Activated naive CD8-positive, alpha-beta T cell treated with anti-CD3 and anti-CD28 coated beads, Interleukin-2, amount 10 ng/mL, durations not matched to agents 7 days and 5 days (primary cell): ENCODE results near the gene MOV10L1. TPM values are rescaled to one million over a fixed set of nuclear protein-coding genes. Genes with fewer than 3 reads are reported as not detected.
A peak's percentile ranks its signal among the peaks of the same experiment; 100 is the strongest.

ENCODE experiments used
- ATAC-seq: fragments of 150-1000 bp; cut with Tn5 transposase; one replicate; pipeline ENCODE4 v1.10.0; 2021; ENCODE audit warnings: low read depth, moderate library complexity
- POLR2A ChIA-PET: fragments of 350-600 bp; sonication (Branson Sonifier 250); formaldehyde crosslinking; loops from one replicate; lab custom pipeline; 2021; ENCODE audit warnings: antibody characterized with exemption; lab: Charles Lee
- DNase-seq: peaks from one replicate; pipeline ENCODE4 v3.0.0; 2021
- H3K27ac Mint-ChIP-seq: one replicate; pipeline ENCODE4 v1.8.0; 2022; ENCODE audit warnings: mild to moderate bottlenecking, mixed read lengths
- H3K27me3 Mint-ChIP-seq: one replicate; pipeline ENCODE4 v1.8.0; 2022; ENCODE audit warnings: mild to moderate bottlenecking, moderate library complexity, mixed read lengths
- H3K36me3 Mint-ChIP-seq: one replicate; pipeline ENCODE4 v1.8.0; 2021; ENCODE audit warnings: mild to moderate bottlenecking, mixed read lengths
- H3K4me1 Mint-ChIP-seq: one replicate; pipeline ENCODE4 v1.8.0; 2021; ENCODE audit warnings: mixed read lengths
- H3K4me3 Mint-ChIP-seq: one replicate; pipeline ENCODE4 v1.8.0; 2022; ENCODE audit warnings: mild to moderate bottlenecking, moderate library complexity, mixed read lengths
- H3K9me3 Mint-ChIP-seq: one replicate; pipeline ENCODE4 v1.8.0; 2021; ENCODE audit warnings: mixed read lengths
- total RNA-seq, 2 experiments: library from RNA; stranded (reverse); gene quantifications; one replicate each; pipeline ENCODE4 v1.2.3, GENCODE V29; 2021

Gene MOV10L1
- total RNA-seq, 2 experiments from 2014 or later: not detected

GRCh38 chr22:50208939-50209892 is 119.4 kb downstream of the MOV10L1 start:
- peaks cover 12% of the 10 kb centered on the region for H3K36me3 Mint-ChIP-seq
- POLR2A ChIA-PET: interaction anchor here (1.0 to 1.4 kb wide), 2 partner anchors 60 to 316 kb away, joined by 3 read pairs; partner anchors contain the start of gene SCO2
- ATAC-seq (peak; percentile 11), DNase-seq (no peak)
- peaks cover 9% of the 10 kb centered on the region for H3K4me1 Mint-ChIP-seq
- no peaks in the 10 kb centered on the region for H3K9me3 Mint-ChIP-seq
- H3K27ac Mint-ChIP-seq: no peak overlapping the region
- no peak overlapping the region for H3K4me3 Mint-ChIP-seq
- H3K27me3 Mint-ChIP-seq: no peaks in the 10 kb centered on the region

- Mint-ChIP-seq H3K36me3 (peaks cover 14% of the 10 kb centered on the region), H3K27me3 (no peaks in the 10 kb centered on the region), H3K27ac (peak overlapping the region; percentile 35), H3K4me1 (peaks cover 8% of the 10 kb centered on the region), H3K9me3 (no peaks in the 10 kb centered on the region), H3K4me3 (no peak overlapping the region)
- peak; percentile 76 for ATAC-seq
- DNase-seq: peak; percentile 76
- POLR2A ChIA-PET: no interaction called here
Measured at GRCh38 chr22:50209893-50210292, 120.1 kb downstream of the MOV10L1 start.

GRCh38 chr22:50210378-50211139 is 120.8 kb downstream of the MOV10L1 start:
- POLR2A ChIA-PET: interaction anchor here (0.8 to 1.6 kb wide), 3 partner anchors 20 to 63 kb away, joined by 3 to 4 read pairs (median 3); no protein-coding TSS in a partner anchor

GRCh38 chr22:50211147-50211546 is 121.3 kb downstream of the MOV10L1 start:
- no peaks in the 10 kb centered on the region for H3K27me3 Mint-ChIP-seq
- no peaks in the 10 kb centered on the region for H3K9me3 Mint-ChIP-seq
- H3K27ac Mint-ChIP-seq: no peak overlapping the region
- POLR2A ChIA-PET: interaction anchor here (0.6 to 1.6 kb wide), 5 partner anchors 10 to 409 kb away, joined by 3 to 4 read pairs (median 4); no protein-coding TSS in a partner anchor
- ATAC-seq (no peak), DNase-seq (no peak)
- H3K36me3 Mint-ChIP-seq: peaks cover 15% of the 10 kb centered on the region
- peaks cover 7% of the 10 kb centered on the region for H3K4me1 Mint-ChIP-seq
- H3K4me3 Mint-ChIP-seq: no peak overlapping the region

More at GRCh38 chr22:50210378-50211139, 120.8 kb downstream of the MOV10L1 start:
- no peaks in the 10 kb centered on the region for H3K9me3 Mint-ChIP-seq
- H3K27me3 Mint-ChIP-seq: no peaks in the 10 kb centered on the region
- H3K36me3 Mint-ChIP-seq: peaks cover 15% of the 10 kb centered on the region
- H3K27ac Mint-ChIP-seq: no peak overlapping the region
- peaks cover 7% of the 10 kb centered on the region for H3K4me1 Mint-ChIP-seq
- H3K4me3 Mint-ChIP-seq: no peak overlapping the region
- no peak for ATAC-seq
- no peak for DNase-seq

Other genes starting within 250 kb of the MOV10L1 start
- gene ZBED4, start 236.2 kb upstream of the MOV10L1 start, total RNA-seq: 10 to 100 TPM; 21.0 to 21.5 TPM
- 10 to 100 TPM; 18.0 to 20.2 TPM for gene ALG12, start 171.6 kb upstream of the MOV10L1 start, total RNA-seq
- 10 to 100 TPM; 40.3 to 41.0 TPM for gene CRELD2, start 171.4 kb upstream of the MOV10L1 start, total RNA-seq
- 10 to 100 TPM; 44.3 to 48.5 TPM for gene PIM3, start 129.2 kb upstream of the MOV10L1 start, total RNA-seq
- not detected for gene IL17REL, start 77.2 kb upstream of the MOV10L1 start, total RNA-seq
- gene TTLL8, start 31.7 kb upstream of the MOV10L1 start, total RNA-seq: not detected
- 1 to 10 TPM; 4.2 to 4.9 TPM for gene MLC1, start 4.6 kb upstream of the MOV10L1 start, total RNA-seq
- gene PANX2, start 80.7 kb downstream of the MOV10L1 start, total RNA-seq: under 1 TPM; 0.11 TPM
- 100 to 1,000 TPM; 116 to 121 TPM for gene TRABD, start 95.9 kb downstream of the MOV10L1 start, total RNA-seq
- gene SELENOO, start 111.0 kb downstream of the MOV10L1 start, total RNA-seq: 10 to 100 TPM; 27.9 to 33.3 TPM
- gene TUBGCP6, start 155.0 kb downstream of the MOV10L1 start, total RNA-seq: 10 to 100 TPM; 92.2 to 94.5 TPM
- gene HDAC10, start 161.3 kb downstream of the MOV10L1 start, total RNA-seq: 100 to 1,000 TPM in 1 of 2 experiments, 10 to 100 TPM in 1; 99.1 to 111 TPM
- 1 to 10 TPM; 3.1 to 3.6 TPM for gene MAPK12, start 171.7 kb downstream of the MOV10L1 start, total RNA-seq
- gene MAPK11, start 180.4 kb downstream of the MOV10L1 start, total RNA-seq: 1 to 10 TPM; 7.9 to 8.5 TPM
- gene PLXNB2, start 217.6 kb downstream of the MOV10L1 start, total RNA-seq: 10 to 100 TPM; 43.0 to 45.8 TPM
- 1 to 10 TPM; 8.8 to 9.5 TPM for gene DENND6B, start 237.0 kb downstream of the MOV10L1 start, total RNA-seq